PC-3 (cell line): ENCODE data around the gene APOH. TPM values are rescaled to one million over a fixed set of nuclear protein-coding genes. Genes with fewer than 3 reads are reported as not detected.
A peak's percentile ranks its signal among the peaks of the same experiment; 100 is the strongest.

Experiments used
- ATAC-seq: fragments of 200-7000 bp; cut with Tn5 transposase; 2 replicates; pipeline ENCODE4 v1.9.1; 2020; ENCODE audit warnings: mild to moderate bottlenecking, moderate library complexity
- BruUV-seq: library from RNA; stranded (reverse); fragments of 400-500 nt; replicated peaks from 2 replicates; lab custom pipeline; 2021; lab: Mats Ljungman, UMichigan
- CTCF ChIA-PET: fragments of 300-600 bp; sonication (Branson Sonifier 250); formaldehyde crosslinking; loops from one replicate; lab custom pipeline; 2022; ENCODE audit warnings: antibody characterized with exemption; lab: Charles Lee
- POLR2A ChIA-PET: fragments of 300-600 bp; sonication (Branson Sonifier 250); formaldehyde crosslinking; loops from one replicate; lab custom pipeline; 2022; ENCODE audit warnings: antibody characterized with exemption; ENCODE audit not compliant: unreplicated experiment; lab: Charles Lee
- DNase-seq: peaks from one replicate; pipeline ENCODE4 v3.0.0-alpha.2; 2015
- H2AFZ ChIP-seq: fragments of 300-600 bp; sonication (generic); 2 replicates; pipeline ENCODE4 v1.6.0; 2016; ENCODE audit warnings: antibody characterized with exemption, low read length
- H3F3A ChIP-seq: fragments of 300-600 bp; sonication (generic); one replicate; pipeline ENCODE4 v1.6.0; 2017; ENCODE audit warnings: antibody characterized with exemption, low read length, control low read depth, mild to moderate bottlenecking; ENCODE audit not compliant: unreplicated experiment
- H3K27ac ChIP-seq: fragments of 300-600 bp; sonication (generic); 2 replicates; pipeline ENCODE4 v1.5.1; 2016; ENCODE audit warnings: mild to moderate bottlenecking, low read length
- H3K27me3 ChIP-seq: fragments of 300-600 bp; sonication (generic); 2 replicates; pipeline ENCODE4 v1.6.1; 2016; ENCODE audit warnings: low read length, mixed read lengths
- H3K36me3 ChIP-seq: fragments of 300-600 bp; sonication (generic); 2 replicates; pipeline ENCODE4 v1.6.1; 2016; ENCODE audit warnings: low read depth, mixed run types, low read length, mixed read lengths
- H3K4me1 ChIP-seq: fragments of 300-600 bp; sonication (generic); 2 replicates; pipeline ENCODE4 v1.5.1; 2016; ENCODE audit warnings: low read length; ENCODE audit not compliant: insufficient read depth
- H3K4me2 ChIP-seq: fragments of 300-600 bp; sonication (generic); 2 replicates; pipeline ENCODE4 v1.6.0; 2016; ENCODE audit warnings: low read length
- H3K4me3 ChIP-seq: fragments of 300-600 bp; sonication (generic); 2 replicates; pipeline ENCODE4 v1.5.1; 2016; ENCODE audit warnings: mild to moderate bottlenecking, low read length, mixed read lengths
- H3K79me2 ChIP-seq: fragments of 300-600 bp; sonication (generic); 2 replicates; pipeline ENCODE4 v1.6.1; 2017; ENCODE audit warnings: low read length, mixed read lengths
- H3K9ac ChIP-seq: fragments of 300-600 bp; sonication (generic); 2 replicates; pipeline ENCODE4 v1.6.0; 2016; ENCODE audit warnings: mild to moderate bottlenecking, low read length
- H3K9me2 ChIP-seq: fragments of 300-600 bp; sonication (generic); replicated peaks from 2 replicates; pipeline ENCODE4 v1.6.1; 2016; ENCODE audit warnings: mixed run types, low read length, mixed read lengths
- H3K9me3 ChIP-seq: fragments of 300-600 bp; sonication (generic); 2 replicates; pipeline ENCODE4 v1.6.1; 2016; ENCODE audit warnings: low read length, mixed read lengths
- H4K20me1 ChIP-seq: fragments of 300-600 bp; sonication (generic); 2 replicates; pipeline ENCODE4 v1.6.1; 2016; ENCODE audit warnings: low read length, mixed read lengths
- CTCF ChIP-seq: fragments of 300-600 bp; sonication (generic); conservative IDR thresholded peaks from 2 replicates; pipeline ENCODE4 v1.5.1; 2017; ENCODE audit warnings: antibody characterized with exemption, low read depth, mild to moderate bottlenecking, low read length
- EZH2 ChIP-seq: fragments of 300-600 bp; sonication (generic); IDR thresholded peaks from one replicate; pipeline ENCODE4 v1.6.1; 2017; ENCODE audit warnings: antibody characterized with exemption, mild to moderate bottlenecking, low read length; ENCODE audit not compliant: unreplicated experiment
- EZH2phosphoT487 ChIP-seq: fragments of 300-600 bp; sonication (generic); IDR thresholded peaks from 2 replicates; pipeline ENCODE4 v1.6.1; 2018; ENCODE audit warnings: mild to moderate bottlenecking, antibody characterized with exemption, low read length, borderline replicate concordance
- intact Hi-C: fragments of 100-400 bp; cut with micrococcal nuclease; formaldehyde crosslinking; loops from 2 replicates; pipeline ENCODE4 v1.9.0; 2023
- total RNA-seq: library from RNA; depleted of rRNA; stranded (reverse); fragments of >200 nt; gene quantifications from 2 replicates; pipeline ENCODE4 v1.2.3, GENCODE V29; 2014

The APOH gene
- total RNA-seq, 1 experiment from 2014 or later = not detected

DNA sequence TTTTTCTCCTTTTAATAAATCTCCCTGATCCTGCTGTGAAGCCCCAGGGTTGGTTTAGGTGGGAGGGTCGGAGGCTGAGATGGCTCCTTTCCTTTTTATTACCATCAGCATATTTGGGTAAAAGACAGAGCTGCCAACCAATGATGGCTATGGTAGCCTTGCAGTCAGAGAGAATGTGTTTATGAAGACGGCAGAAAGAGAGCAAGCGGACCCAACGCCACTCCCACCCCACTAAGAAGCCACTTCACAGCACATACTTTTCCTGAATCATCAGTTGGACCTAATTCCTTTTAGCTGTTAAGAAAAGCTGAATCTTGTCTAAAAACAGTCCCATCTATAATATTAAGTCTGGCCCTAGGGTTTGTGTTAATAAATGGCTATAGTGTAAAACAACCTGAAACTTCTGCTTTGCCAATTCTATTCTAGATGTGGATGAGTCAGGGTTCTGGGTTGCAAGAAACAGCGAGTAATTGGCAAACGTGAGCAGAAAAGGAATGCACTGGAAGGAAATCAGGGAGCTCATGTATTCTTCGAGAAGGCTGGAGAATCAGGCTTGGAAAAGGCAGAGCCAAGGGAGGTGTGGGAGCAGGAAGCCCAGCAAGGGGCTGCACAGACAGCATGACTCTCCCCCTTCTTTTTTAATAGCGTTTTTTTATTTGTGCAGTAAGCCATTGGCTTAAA, 39.2 kb upstream of the APOH start:
- H3K27ac ChIP-seq = peak overlapping the region; percentile 21

DNA sequence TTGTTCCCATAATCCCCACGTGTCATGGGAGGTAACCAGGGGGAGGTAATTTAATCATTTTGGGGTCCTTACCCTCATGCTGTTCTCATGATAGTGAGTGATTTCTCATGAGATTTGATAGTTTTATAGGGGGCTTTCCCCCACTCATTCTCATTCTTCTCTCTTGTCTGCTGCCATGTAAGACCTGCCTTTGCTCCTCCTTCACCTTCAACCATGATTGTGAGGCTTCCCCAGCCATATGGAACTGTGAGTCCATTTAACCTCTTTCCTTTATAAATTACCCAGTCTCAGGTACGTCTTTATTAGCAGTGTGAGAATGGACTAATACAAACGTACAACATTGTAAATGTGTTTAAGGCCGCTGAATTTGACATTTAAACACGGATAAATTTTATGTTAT, 35.5 kb upstream of the APOH start:
- Histone ChIP-seq H4K20me1 (no peaks in the 10 kb centered on the region), H3K4me3 (no peak overlapping the region), H3K9me3 (no peaks in the 10 kb centered on the region), H3K4me1 (peaks cover 10% of the 10 kb centered on the region), H3K36me3 (no peaks in the 10 kb centered on the region), H3K27ac (no peak overlapping the region), H2AFZ (no peak overlapping the region), H3F3A (no peaks in the 10 kb centered on the region), H3K9ac (no peak overlapping the region), H3K79me2 (no peaks in the 10 kb centered on the region), H3K9me2 (no peaks in the 10 kb centered on the region), H3K27me3 (no peaks in the 10 kb centered on the region), H3K4me2 (no peak overlapping the region)
- ChIA-PET CTCF (no interaction called here), POLR2A (no interaction called here)
- BruUV-seq = no TSS peak
- ATAC-seq = no peak
- intact Hi-C loops = no loop called here
- no peak for TF ChIP-seq EZH2
- no peak for TF ChIP-seq EZH2phosphoT487
- no peak for DNase-seq

More for the DNA sequence above, 39.2 kb upstream of the APOH start:
- ChIA-PET CTCF (interaction anchor here (0.5 kb wide), 1 partner anchor 405 kb away, joined by 3 read pairs; no protein-coding TSS in a partner anchor), POLR2A (interaction anchor here (0.5 kb wide), 1 partner anchor 1380 kb away, joined by 3 read pairs; no protein-coding TSS in a partner anchor)
- H3K79me2 ChIP-seq = no peaks in the 10 kb centered on the region
- H3K9me2 ChIP-seq = no peaks in the 10 kb centered on the region
- no peaks in the 10 kb centered on the region for H3K36me3 ChIP-seq
- H3K4me2 ChIP-seq = peak overlapping the region; percentile 38
- no peaks in the 10 kb centered on the region for H3K27me3 ChIP-seq
- H3K4me1 ChIP-seq = peaks cover 30% of the 10 kb centered on the region
- peak; percentile 81 for DNase-seq
- no peaks in the 10 kb centered on the region for H3K9me3 ChIP-seq
- H3K4me3 ChIP-seq = no peak overlapping the region
- no peaks in the 10 kb centered on the region for H4K20me1 ChIP-seq
- intact Hi-C loops = no loop called here
- no TSS peak for BruUV-seq
- H3K9ac ChIP-seq = no peak overlapping the region
- no peak for TF ChIP-seq EZH2
- no peak for TF ChIP-seq CTCF
- TF ChIP-seq EZH2phosphoT487 = no peak
- peaks cover 9% of the 10 kb centered on the region for H3F3A ChIP-seq
- ATAC-seq = peak; percentile 56
- peak overlapping the region; percentile 8; the same call in 1 of the 2 replicates for H2AFZ ChIP-seq

GRCh38 chr17:66262767-66263166, 33.6 kb upstream of the APOH start:
- POLR2A ChIA-PET = no interaction called here
- no peak overlapping the region for H3K27ac ChIP-seq
- CTCF ChIA-PET = no interaction called here
- H2AFZ ChIP-seq = no peak overlapping the region
- H3K4me2 ChIP-seq = no peak overlapping the region
- H3K27me3 ChIP-seq = no peaks in the 10 kb centered on the region
- ATAC-seq = no peak
- intact Hi-C loops = no loop called here
- no peaks in the 10 kb centered on the region for H4K20me1 ChIP-seq
- no peaks in the 10 kb centered on the region for H3K36me3 ChIP-seq
- peaks cover under 1% of the 10 kb centered on the region; the same call in 1 of the 2 replicates for H3K4me1 ChIP-seq
- TF ChIP-seq CTCF (no peak), EZH2 (no peak), EZH2phosphoT487 (no peak)
- no peaks in the 10 kb centered on the region for H3K9me2 ChIP-seq
- no peak overlapping the region for H3K4me3 ChIP-seq
- BruUV-seq = no TSS peak
- H3K9me3 ChIP-seq = no peaks in the 10 kb centered on the region
- H3F3A ChIP-seq = no peaks in the 10 kb centered on the region
- H3K79me2 ChIP-seq = no peaks in the 10 kb centered on the region
- DNase-seq = no peak
- no peak overlapping the region for H3K9ac ChIP-seq
